Activated CD8-positive, alpha-beta memory T cell treated with anti-CD3 and anti-CD28 coated beads for 36 hours (primary cell): Measurements from ENCODE around the gene KRTAP20-1. TPM values are rescaled to one million over a fixed set of nuclear protein-coding genes. Genes with fewer than 3 reads are reported as not detected.

Experiments
- CTCF ChIA-PET: fragments of 350-600 bp; sonication (Branson Sonifier 250); formaldehyde crosslinking; loops from one replicate; lab custom pipeline; 2021; ENCODE audit warnings: antibody characterized with exemption; lab: Charles Lee
- POLR2A ChIA-PET: fragments of 350-600 bp; sonication (Branson Sonifier 250); formaldehyde crosslinking; loops from one replicate; lab custom pipeline; 2021; ENCODE audit warnings: antibody characterized with exemption; lab: Charles Lee
- total RNA-seq, 2 experiments: library from RNA; stranded (reverse); gene quantifications; one replicate each; pipeline ENCODE4 v1.2.3, GENCODE V29; 2021

The KRTAP20-1 gene, protein sequence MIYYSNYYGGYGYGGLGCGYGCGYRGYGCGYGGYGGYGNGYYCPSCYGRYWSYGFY
- total RNA-seq = not detected

- ChIA-PET POLR2A (no interaction called here), CTCF (no interaction called here)
Measured at GRCh38 chr21:30616125-30616524, at the start of gene KRTAP20-1. TSS of gene KRTAP20-1 (plus strand) at chr21:30616425. CDS start at chr21:30616455, 30 bp downstream.

DNA sequence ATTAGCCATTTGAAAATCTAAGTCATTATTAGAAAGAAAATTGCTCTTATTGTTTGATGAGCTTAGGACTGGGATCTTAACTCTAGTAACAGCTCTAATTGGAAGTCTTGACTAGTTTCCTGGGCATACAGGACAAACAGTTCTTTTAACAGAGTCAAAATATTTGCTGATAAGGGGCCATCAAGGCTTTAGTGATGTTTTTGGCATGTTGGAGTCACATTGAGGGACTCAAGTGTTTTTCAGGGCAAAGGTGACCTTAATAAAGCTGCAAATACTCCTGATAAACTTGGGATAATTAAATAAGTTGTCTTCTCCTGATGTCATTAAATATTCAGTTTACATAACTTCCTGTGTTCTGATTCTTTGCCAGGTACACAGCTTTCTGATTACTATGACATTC lies 48.6 kb upstream of the KRTAP20-1 start:
- ChIA-PET CTCF (no interaction called here), POLR2A (no interaction called here)

GRCh38 chr21:30577766-30578165 lies 38.5 kb upstream of the KRTAP20-1 start:
- CTCF ChIA-PET = no interaction called here

GRCh38 chr21:30579346-30579745 lies 36.9 kb upstream of the KRTAP20-1 start:
- ChIA-PET POLR2A (no interaction called here), CTCF (no interaction called here)

More at GRCh38 chr21:30577766-30578165, 38.5 kb upstream of the KRTAP20-1 start:
- POLR2A ChIA-PET = no interaction called here

DNA sequence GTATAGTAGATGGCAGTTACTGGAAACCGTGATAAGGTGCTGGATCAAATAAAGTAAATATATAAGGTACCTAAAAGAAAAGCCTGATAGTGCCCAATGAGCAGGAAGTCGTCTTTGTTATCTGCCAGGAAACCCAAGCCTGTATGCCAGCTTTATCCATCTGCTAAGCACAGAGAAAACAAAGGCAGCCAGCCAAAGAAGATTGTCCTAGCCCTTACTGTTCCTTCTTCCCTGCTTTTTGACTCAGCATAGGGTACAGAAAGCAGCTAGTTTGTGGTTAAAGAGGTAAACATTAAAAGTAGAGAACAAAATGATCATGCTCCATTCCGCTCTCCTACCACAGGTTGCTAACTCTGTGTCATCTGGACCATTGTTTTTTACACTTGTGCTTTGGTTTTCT lies 36.1 kb upstream of the KRTAP20-1 start:
- CTCF ChIA-PET = no interaction called here
- POLR2A ChIA-PET = no interaction called here

DNA sequence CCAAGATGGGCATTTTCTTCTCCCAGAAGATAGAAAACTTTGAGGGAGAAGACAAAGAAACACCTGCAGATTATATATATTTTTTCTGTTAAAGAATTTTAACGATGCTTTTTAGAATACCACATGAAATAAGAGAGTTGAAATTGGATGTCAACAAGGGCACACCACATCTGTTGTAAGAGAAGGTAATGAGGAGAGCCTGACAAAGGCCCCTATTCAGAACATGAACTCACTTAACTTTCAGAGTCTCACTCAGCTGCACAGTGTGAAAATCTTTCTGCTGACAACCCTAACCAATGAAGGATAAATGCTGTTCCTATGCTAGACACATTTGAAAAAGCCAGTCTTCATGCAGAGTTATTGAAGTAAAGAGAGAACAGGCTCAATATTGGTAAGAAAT lies 33.4 kb upstream of the KRTAP20-1 start:
- POLR2A ChIA-PET = no interaction called here
- CTCF ChIA-PET = no interaction called here

DNA sequence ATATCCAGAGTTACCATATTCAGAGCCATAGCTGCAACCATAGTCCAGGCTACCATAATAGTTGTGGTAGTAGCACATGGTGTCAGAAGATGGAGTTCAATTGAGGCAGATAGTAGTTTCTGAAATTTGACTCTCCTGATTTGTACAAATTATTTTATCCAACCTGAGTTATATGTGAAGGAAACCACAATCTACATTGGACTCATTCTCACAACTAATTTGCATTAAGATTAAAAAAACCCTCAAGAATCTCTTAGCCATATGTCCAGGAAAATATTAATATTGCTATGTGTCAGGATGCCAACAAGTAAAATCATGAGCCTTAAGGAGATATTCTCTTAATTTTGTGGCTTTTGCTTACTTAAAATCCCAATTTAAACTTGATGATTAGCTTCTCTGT lies 25.9 kb upstream of the KRTAP20-1 start, which contains the start of gene KRTAP22-2:
Gene KRTAP22-2 (minus strand): TSS at position 101 of the 400 bp plus-strand sequence.
- POLR2A ChIA-PET = no interaction called here

GRCh38 chr21:30592140-30592539 lies 24.1 kb upstream of the KRTAP20-1 start, which contains the start of gene KRTAP6-3:
TSS of gene KRTAP6-3 (plus strand) at chr21:30592440. CDS start at chr21:30592446, 6 bp downstream.
- POLR2A ChIA-PET = no interaction called here
- CTCF ChIA-PET = no interaction called here

More for the DNA sequence above, 25.9 kb upstream of the KRTAP20-1 start, which contains the start of gene KRTAP22-2:
- CTCF ChIA-PET = no interaction called here

DNA sequence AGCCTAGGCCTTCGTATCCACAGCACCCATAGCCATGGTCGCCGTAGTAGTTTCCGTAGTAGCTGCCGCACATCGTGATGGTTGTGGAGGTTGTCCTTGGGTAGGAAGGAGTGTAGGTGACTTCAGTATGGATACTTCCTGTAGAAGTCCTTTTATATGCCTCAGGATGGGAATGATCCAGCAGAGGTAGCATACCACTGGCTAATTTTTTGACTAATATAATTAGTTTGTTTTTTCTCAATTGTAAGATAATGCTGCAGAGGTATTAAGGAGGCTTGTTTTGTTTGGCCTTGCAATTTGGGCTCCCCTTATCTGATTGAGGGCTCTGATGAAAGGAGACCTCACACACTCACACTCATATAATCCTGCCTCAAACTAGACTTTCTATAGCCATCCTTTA lies 17.4 kb upstream of the KRTAP20-1 start, which contains the start of gene KRTAP6-2:
Gene KRTAP6-2 (minus strand): TSS at position 101 of the 400 bp plus-strand sequence. CDS start 28 bp downstream, at position 73.
- ChIA-PET POLR2A (no interaction called here), CTCF (no interaction called here)

DNA sequence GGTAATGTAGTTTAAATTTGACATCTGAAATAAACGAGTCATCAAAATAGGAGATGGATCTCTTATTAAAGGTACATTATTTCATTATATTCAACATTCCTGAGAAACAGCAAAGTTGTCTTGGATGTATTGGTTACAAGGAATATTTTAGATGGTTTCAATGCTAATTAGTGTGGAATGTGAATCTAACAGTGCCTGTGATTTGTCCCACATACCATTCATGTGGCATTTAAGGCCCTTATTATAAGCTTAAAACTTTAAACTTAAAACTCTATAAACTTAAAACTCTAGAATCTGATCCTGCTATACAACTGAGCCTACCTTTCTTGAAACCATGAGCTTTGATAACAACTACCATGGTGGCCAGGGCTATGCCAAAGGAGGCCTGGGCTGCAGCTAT lies 15.4 kb upstream of the KRTAP20-1 start, which contains the start of gene KRTAP22-1:
Gene KRTAP22-1 (plus strand): TSS at position 301 of the 400 bp plus-strand sequence.
- ChIA-PET POLR2A (no interaction called here), CTCF (no interaction called here)

DNA sequence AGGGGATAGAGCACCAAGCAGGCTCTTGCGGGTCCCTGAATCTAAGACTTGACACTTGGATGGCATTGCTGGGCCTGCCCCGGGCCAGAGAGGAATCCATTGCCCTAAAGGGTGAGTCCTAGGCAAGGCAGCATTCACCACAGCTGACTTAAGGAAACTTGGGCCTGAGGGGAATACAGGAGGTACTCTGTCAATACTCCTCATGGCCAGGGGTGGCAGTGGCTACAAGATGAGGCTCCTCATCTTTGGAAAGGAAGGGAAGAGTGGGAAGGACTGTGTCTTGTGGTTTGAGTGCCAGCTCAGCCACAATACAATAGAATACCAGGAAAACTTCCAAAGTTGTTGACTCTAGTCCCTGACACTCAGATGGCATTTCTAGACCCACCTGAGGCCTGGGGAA lies 10.3 kb upstream of the KRTAP20-1 start:
- ChIA-PET POLR2A (no interaction called here), CTCF (no interaction called here)

- CTCF ChIA-PET = no interaction called here
- POLR2A ChIA-PET = no interaction called here
Measured at GRCh38 chr21:30612132-30612531, 4.1 kb upstream of the KRTAP20-1 start.

DNA sequence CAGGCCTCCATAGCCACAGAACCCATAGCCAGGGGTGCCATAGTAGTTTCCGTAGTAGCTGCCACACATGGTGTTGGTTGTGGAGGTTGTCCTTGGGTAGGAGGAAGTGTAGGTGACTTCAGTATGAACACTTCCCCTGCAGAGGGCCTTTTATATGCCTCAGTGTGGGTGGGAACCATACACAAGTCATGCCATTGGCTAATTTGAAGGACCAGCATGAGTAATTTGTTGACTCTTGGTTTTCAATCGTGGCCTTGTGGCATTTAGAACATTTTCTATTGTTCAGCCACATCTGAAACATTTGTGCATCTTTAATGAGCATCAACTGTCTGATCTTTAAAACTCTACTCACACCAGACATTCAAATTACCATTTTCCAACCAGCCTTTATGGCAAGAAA lies 2.4 kb upstream of the KRTAP20-1 start, which contains the start of gene KRTAP6-1:
Gene KRTAP6-1 (minus strand): TSS at position 95 of the 400 bp plus-strand sequence. CDS start 26 bp downstream, at position 69.
- POLR2A ChIA-PET = no interaction called here
- CTCF ChIA-PET = no interaction called here

DNA sequence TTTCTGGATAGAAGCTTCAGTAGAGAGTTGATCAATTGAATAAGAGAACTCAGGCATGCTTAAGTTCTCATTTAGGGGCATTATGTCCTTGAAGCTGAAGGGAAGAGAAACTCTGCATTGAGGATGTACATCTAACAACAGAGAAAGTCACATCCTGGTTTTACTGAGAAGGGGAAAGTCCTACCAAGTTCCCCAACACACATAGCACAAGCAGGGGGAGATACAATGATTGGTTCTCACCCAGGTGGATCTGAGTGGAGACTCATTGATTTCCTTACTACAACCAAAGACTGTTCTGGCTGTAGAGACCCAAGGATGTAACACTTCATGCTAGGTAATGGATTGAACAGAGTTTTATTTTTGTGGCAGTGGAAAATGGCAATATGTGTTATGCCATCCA lies 1.0 kb upstream of the KRTAP20-1 start:
- ChIA-PET POLR2A (no interaction called here), CTCF (no interaction called here)

GRCh38 chr21:30620080-30620479 lies 3.9 kb downstream of the KRTAP20-1 start:
- CTCF ChIA-PET = no interaction called here
- POLR2A ChIA-PET = interaction anchor here (0.5 kb wide), 1 partner anchor 447 kb away, joined by 3 read pairs; no protein-coding TSS in a partner anchor

GRCh38 chr21:30620522-30620921 lies 4.3 kb downstream of the KRTAP20-1 start, which contains the start of gene KRTAP20-4:
TSS of gene KRTAP20-4 (plus strand) at chr21:30620627.
- CTCF ChIA-PET = no interaction called here
- POLR2A ChIA-PET = interaction anchor here (0.5 kb wide), 1 partner anchor 447 kb away, joined by 3 read pairs; no protein-coding TSS in a partner anchor

DNA sequence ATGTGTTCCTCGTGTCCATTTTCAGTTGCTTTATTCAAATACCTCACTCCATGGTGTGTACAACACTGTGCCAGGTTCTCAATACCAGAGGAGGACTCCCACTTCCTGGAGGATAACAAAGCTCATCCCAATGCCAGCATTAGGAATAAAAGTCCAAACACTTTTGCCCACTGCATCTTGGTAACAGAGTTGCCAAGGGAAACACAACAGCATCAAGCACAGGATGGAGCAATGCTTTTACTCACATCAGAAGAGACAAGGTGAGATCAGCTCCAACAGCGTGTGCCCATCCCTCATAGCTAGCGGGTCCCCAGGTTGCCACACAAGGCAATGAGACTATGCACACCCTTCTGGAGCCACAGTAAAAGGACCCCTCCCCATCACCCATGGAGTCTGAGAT lies 7.1 kb downstream of the KRTAP20-1 start:
- POLR2A ChIA-PET = no interaction called here
- CTCF ChIA-PET = no interaction called here

GRCh38 chr21:30625449-30626165 lies 9.4 kb downstream of the KRTAP20-1 start:
- ChIA-PET CTCF (no interaction called here), POLR2A (no interaction called here)

- CTCF ChIA-PET = no interaction called here
Measured at GRCh38 chr21:30628109-30628508, 11.9 kb downstream of the KRTAP20-1 start.

GRCh38 chr21:30629200-30629599 lies 13.0 kb downstream of the KRTAP20-1 start:
- ChIA-PET CTCF (no interaction called here), POLR2A (no interaction called here)

More at GRCh38 chr21:30628109-30628508, 11.9 kb downstream of the KRTAP20-1 start:
- POLR2A ChIA-PET = no interaction called here

GRCh38 chr21:30634906-30635305 lies 18.7 kb downstream of the KRTAP20-1 start, which contains the start of gene KRTAP20-2:
TSS of gene KRTAP20-2 (plus strand) at chr21:30635206. CDS start at chr21:30635264, 58 bp downstream.
- ChIA-PET CTCF (no interaction called here), POLR2A (no interaction called here)
